HG02938 (cell line): Measurements from ENCODE around the gene ARHGAP4.

Experiments used
- ATAC-seq: cut with Tn5 transposase; IDR thresholded peaks from one replicate; pipeline ENCODE4 v1.9.1; 2021; ENCODE audit warnings: mild to moderate bottlenecking, moderate library complexity; ENCODE audit not compliant: unreplicated experiment

The ARHGAP4 gene

GRCh38 chrX:153925739-153926551, at the start of gene ARHGAP4:
Gene ARHGAP4 (minus strand): TSS chrX:153926264. CDS start chrX:153926202, 62 bp downstream.
- no peak for ATAC-seq

GRCh38 chrX:153974726-153975286, 48.7 kb upstream of the ARHGAP4 start:
- no peak for ATAC-seq

GRCh38 chrX:153974003-153974725, 48.1 kb upstream of the ARHGAP4 start:
- no peak for ATAC-seq

- ATAC-seq: no peak
Measured at GRCh38 chrX:153973127-153974002, 47.3 kb upstream of the ARHGAP4 start.

GRCh38 chrX:153972368-153973126, 46.5 kb upstream of the ARHGAP4 start, which contains the start of gene TMEM187:
Gene TMEM187 (plus strand): TSS chrX:153972754. CDS start chrX:153982063, 9,309 bp downstream.
- ATAC-seq: peak; percentile 36

- peak; percentile 43 for ATAC-seq
Measured at GRCh38 chrX:153971450-153972367, 45.6 kb upstream of the ARHGAP4 start, which contains the start of gene HCFC1. Gene HCFC1 (minus strand): TSS chrX:153971818. CDS start chrX:153970840, 978 bp downstream.

- ATAC-seq: peak; percentile 26
Measured at GRCh38 chrX:153971124-153971449, 45.0 kb upstream of the ARHGAP4 start.

- ATAC-seq: peak; percentile 6
Measured at GRCh38 chrX:153970357-153971123, 44.5 kb upstream of the ARHGAP4 start.

GRCh38 chrX:153969904-153970356, 43.9 kb upstream of the ARHGAP4 start:
- ATAC-seq: no peak

- no peak for ATAC-seq
Measured at GRCh38 chrX:153969125-153969903, 43.2 kb upstream of the ARHGAP4 start.

- no peak for ATAC-seq
Measured at GRCh38 chrX:153968754-153969124, 42.7 kb upstream of the ARHGAP4 start.

GRCh38 chrX:153968255-153968654, 42.2 kb upstream of the ARHGAP4 start:
- ATAC-seq: no peak

GRCh38 chrX:153967536-153968224, 41.6 kb upstream of the ARHGAP4 start:
- ATAC-seq: no peak

- ATAC-seq: no peak
Measured at GRCh38 chrX:153966841-153967535, 40.9 kb upstream of the ARHGAP4 start.

- no peak for ATAC-seq
Measured at GRCh38 chrX:153966283-153966688, 40.2 kb upstream of the ARHGAP4 start.

GRCh38 chrX:153965406-153965805, 39.3 kb upstream of the ARHGAP4 start:
- ATAC-seq: no peak
